HL-60 (cell line): ENCODE data around the gene CTBP2.

Source experiments
- DNase-seq, 2 experiments: peaks; one replicate each; pipeline ENCODE4 v3.0.0-alpha.2; 2010 to 2020; ENCODE audit warnings: low read depth in 1 of 2, low spot score in 1 of 2
- H3K27ac ChIP-seq: fragments of 250-450 bp; sonication (Bioruptor Pico); replicated peaks from 2 replicates; pipeline ENCODE4 v1.5.1; 2020; ENCODE audit warnings: mild to moderate bottlenecking, moderate library complexity
- H3K27me3 ChIP-seq: fragments of 250-450 bp; sonication (Bioruptor Pico); 2 replicates; pipeline ENCODE4 v1.5.1; 2021; ENCODE audit warnings: mild to moderate bottlenecking, moderate library complexity; ENCODE audit not compliant: insufficient read depth, poor library complexity, severe bottlenecking
- H3K4me3 ChIP-seq: replicated peaks from 2 replicates; pipeline ENCODE4 v1.5.1; 2011; ENCODE audit warnings: mild to moderate bottlenecking, control low read depth, low read length; ENCODE audit not compliant: insufficient read depth
- GABPA ChIP-seq: IDR thresholded peaks from 2 replicates; pipeline ENCODE4 v1.6.1; 2012; ENCODE audit warnings: low read depth
- POLR2AphosphoS5 ChIP-seq: IDR thresholded peaks from 2 replicates; pipeline ENCODE4 v1.6.1; 2012; ENCODE audit warnings: low read depth
- SPI1 ChIP-seq: IDR thresholded peaks from 2 replicates; pipeline ENCODE4 v1.6.1; 2012; ENCODE audit warnings: low read depth, mild to moderate bottlenecking, borderline replicate concordance
- TF ChIP-seq, protein P1 (sequence below): IDR thresholded peaks from 2 replicates; pipeline ENCODE4 v1.6.1; 2012; ENCODE audit warnings: low read depth; ENCODE audit not compliant: insufficient replicate concordance
- TF ChIP-seq, protein P2 (sequence below): IDR thresholded peaks from one replicate; pipeline ENCODE4 v1.5.1; 2011; ENCODE audit warnings: low read length, control low read depth, inconsistent platforms; ENCODE audit not compliant: insufficient read depth

The CTBP2 gene

DNA sequence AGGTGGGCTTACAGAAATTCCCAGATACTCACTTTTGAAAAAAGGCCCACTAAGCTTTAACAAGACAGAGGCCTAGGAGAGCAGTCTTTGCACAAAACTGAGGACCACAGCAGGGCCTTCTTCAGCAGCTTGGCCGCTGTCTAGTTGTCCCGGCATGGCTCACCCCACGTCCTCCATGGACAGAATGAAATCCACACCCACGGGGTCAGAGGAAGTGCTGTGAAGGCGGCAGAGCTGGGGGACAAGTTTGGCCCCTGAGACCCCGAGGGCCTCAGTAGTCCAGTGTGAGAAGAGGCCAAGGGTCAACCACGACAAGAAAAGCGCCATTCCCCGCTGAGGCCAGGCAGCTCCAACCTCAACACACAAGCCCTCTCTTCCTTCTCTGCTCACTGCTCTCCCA lies 139.5 kb downstream of the CTBP2 start:
- no peak overlapping the region for H3K27ac ChIP-seq

DNA sequence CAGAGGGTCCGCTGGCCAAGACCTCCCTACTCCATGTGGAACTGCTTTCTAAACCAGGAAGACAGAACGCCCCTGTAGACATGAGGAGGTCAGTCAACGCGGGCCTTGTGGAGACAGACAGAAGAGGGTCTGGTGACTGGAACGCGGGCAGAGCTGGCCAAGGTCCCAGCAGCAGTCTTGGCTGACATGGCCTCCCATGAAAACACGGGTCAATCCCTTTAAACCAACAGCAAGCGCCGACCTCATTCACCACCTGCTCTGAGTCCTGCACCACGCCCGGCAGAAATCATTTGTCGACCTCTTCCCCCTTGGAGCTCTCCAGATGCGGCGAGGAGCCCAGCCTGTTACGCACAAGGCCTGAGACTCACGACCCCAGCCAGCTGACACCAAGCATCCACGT lies 140.0 kb downstream of the CTBP2 start:
- TF ChIP-seq POLR2AphosphoS5 = no peak
- no peak for TF ChIP-seq SPI1
- TF ChIP-seq, protein P1, sequence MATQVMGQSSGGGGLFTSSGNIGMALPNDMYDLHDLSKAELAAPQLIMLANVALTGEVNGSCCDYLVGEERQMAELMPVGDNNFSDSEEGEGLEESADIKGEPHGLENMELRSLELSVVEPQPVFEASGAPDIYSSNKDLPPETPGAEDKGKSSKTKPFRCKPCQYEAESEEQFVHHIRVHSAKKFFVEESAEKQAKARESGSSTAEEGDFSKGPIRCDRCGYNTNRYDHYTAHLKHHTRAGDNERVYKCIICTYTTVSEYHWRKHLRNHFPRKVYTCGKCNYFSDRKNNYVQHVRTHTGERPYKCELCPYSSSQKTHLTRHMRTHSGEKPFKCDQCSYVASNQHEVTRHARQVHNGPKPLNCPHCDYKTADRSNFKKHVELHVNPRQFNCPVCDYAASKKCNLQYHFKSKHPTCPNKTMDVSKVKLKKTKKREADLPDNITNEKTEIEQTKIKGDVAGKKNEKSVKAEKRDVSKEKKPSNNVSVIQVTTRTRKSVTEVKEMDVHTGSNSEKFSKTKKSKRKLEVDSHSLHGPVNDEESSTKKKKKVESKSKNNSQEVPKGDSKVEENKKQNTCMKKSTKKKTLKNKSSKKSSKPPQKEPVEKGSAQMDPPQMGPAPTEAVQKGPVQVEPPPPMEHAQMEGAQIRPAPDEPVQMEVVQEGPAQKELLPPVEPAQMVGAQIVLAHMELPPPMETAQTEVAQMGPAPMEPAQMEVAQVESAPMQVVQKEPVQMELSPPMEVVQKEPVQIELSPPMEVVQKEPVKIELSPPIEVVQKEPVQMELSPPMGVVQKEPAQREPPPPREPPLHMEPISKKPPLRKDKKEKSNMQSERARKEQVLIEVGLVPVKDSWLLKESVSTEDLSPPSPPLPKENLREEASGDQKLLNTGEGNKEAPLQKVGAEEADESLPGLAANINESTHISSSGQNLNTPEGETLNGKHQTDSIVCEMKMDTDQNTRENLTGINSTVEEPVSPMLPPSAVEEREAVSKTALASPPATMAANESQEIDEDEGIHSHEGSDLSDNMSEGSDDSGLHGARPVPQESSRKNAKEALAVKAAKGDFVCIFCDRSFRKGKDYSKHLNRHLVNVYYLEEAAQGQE = no peak
- TF ChIP-seq, protein P2, sequence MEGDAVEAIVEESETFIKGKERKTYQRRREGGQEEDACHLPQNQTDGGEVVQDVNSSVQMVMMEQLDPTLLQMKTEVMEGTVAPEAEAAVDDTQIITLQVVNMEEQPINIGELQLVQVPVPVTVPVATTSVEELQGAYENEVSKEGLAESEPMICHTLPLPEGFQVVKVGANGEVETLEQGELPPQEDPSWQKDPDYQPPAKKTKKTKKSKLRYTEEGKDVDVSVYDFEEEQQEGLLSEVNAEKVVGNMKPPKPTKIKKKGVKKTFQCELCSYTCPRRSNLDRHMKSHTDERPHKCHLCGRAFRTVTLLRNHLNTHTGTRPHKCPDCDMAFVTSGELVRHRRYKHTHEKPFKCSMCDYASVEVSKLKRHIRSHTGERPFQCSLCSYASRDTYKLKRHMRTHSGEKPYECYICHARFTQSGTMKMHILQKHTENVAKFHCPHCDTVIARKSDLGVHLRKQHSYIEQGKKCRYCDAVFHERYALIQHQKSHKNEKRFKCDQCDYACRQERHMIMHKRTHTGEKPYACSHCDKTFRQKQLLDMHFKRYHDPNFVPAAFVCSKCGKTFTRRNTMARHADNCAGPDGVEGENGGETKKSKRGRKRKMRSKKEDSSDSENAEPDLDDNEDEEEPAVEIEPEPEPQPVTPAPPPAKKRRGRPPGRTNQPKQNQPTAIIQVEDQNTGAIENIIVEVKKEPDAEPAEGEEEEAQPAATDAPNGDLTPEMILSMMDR = no peak
- Histone ChIP-seq H3K4me3 (no peak overlapping the region), H3K27ac (no peak overlapping the region), H3K27me3 (no peaks in the 10 kb centered on the region)
- DNase-seq = no peak

More for the DNA sequence above, 139.5 kb downstream of the CTBP2 start:
- H3K27me3 ChIP-seq = no peaks in the 10 kb centered on the region
- DNase-seq = no peak
- TF ChIP-seq POLR2AphosphoS5 (no peak), GABPA (no peak), SPI1 (no peak)
- TF ChIP-seq, protein P2 = no peak
- TF ChIP-seq, protein P1 = no peak
- no peak overlapping the region for H3K4me3 ChIP-seq

DNA sequence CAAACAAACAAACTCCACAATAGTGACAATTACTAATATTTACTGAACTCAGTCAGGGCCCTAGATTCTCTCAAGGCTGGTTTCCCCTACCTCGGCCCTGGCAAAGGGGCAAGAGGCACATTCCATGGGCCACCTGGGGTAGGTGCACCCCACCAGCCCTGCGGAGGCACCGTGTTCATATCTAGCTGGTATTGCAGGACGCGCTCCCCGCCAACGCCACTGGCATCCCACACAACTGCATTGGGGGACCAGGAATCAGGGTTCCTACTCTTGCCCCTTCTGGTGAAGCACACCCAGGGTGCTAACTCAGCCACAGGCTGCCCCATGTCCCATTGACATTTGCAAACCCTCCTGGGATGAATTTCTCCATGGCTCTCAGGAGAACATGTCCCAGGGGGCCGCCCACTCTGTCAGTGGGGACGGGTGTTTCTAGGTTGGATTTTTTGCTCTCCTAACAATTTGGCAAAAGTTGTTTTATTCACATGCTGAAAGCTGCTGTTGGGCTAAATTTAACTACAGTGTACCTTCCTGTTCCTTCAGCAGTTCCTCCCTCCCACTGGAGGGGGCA lies 141.7 kb downstream of the CTBP2 start:
- Histone ChIP-seq H3K27me3 (no peaks in the 10 kb centered on the region), H3K27ac (no peak overlapping the region), H3K4me3 (no peak overlapping the region)
- no peak for DNase-seq
- TF ChIP-seq GABPA (no peak), SPI1 (no peak; the same call in 1 of the 2 replicates), POLR2AphosphoS5 (no peak)
- TF ChIP-seq, protein P2 = no peak
- TF ChIP-seq, protein P1 = no peak
